K562 (cell line): ENCODE results near the gene ACER2. TPM values are rescaled to one million over a fixed set of nuclear protein-coding genes. Genes with fewer than 3 reads are reported as not detected.
A peak's percentile ranks its signal among the peaks of the same experiment; 100 is the strongest.

ENCODE experiments used
- EGR1 ChIP-seq: fragments of 450-650 bp; conservative IDR thresholded peaks from 2 replicates; pipeline ENCODE4 v1.6.1; 2017; ENCODE audit warnings: mild to moderate bottlenecking
- KLF1 ChIP-seq: fragments of 450-650 bp; IDR thresholded peaks from 2 replicates; pipeline ENCODE4 v1.6.1; 2016; ENCODE audit warnings: missing genetic modification characterization, missing compliant biosample characterization
- MBD2 ChIP-seq: sonication (generic); IDR thresholded peaks from 2 replicates; pipeline ENCODE4 v1.6.1; 2016; ENCODE audit warnings: low read depth, borderline replicate concordance
- MTA3 ChIP-seq: fragments of 450-650 bp; formaldehyde crosslinking; IDR thresholded peaks from 2 replicates; pipeline ENCODE4 v1.6.1; 2017; ENCODE audit warnings: mild to moderate bottlenecking, borderline replicate concordance
- NCOR1 ChIP-seq: fragments of 450-650 bp; IDR thresholded peaks from 2 replicates; pipeline ENCODE4 v1.6.1; 2016; ENCODE audit warnings: mild to moderate bottlenecking, moderate library complexity
- NONO ChIP-seq, 2 experiments: fragments of 200-400 bp in 1 of 2; fragments of 450-650 bp in 1 of 2; formaldehyde crosslinking in 1 of 2; IDR thresholded peaks; 2 replicates each; pipeline ENCODE4 v1.6.1; 2017; ENCODE audit warnings: low read depth in 2 of 2, mild to moderate bottlenecking in 2 of 2, moderate library complexity in 2 of 2, low read length in 1 of 2
- NRF1 ChIP-seq, 2 experiments: fragments of 450-650 bp; IDR thresholded peaks in 1 of 2; conservative IDR thresholded peaks in 1 of 2; 2 replicates each; pipeline ENCODE4 v1.6.1; 2014; ENCODE audit warnings: mild to moderate bottlenecking in 2 of 2
- PHF20 ChIP-seq: fragments of 450-650 bp; IDR thresholded peaks from 2 replicates; pipeline ENCODE4 v1.6.1; 2018; ENCODE audit not compliant: partially characterized antibody
- POLR2AphosphoS5 ChIP-seq: IDR thresholded peaks from 2 replicates; pipeline ENCODE4 v1.6.1; 2011; ENCODE audit warnings: mild to moderate bottlenecking, low read depth, low read length, moderate library complexity; ENCODE audit not compliant: control insufficient read depth, insufficient read depth
- RBFOX2 ChIP-seq: fragments of 200-400 bp; formaldehyde crosslinking; IDR thresholded peaks from 2 replicates; pipeline ENCODE4 v1.6.1; 2017; ENCODE audit warnings: low read depth, mild to moderate bottlenecking, low read length, moderate library complexity
- SRF ChIP-seq, 2 experiments: fragments of 250-450, 450-650 bp in 1 of 2; sonication (Bioruptor Pico) in 1 of 2; sonication (generic) in 1 of 2; formaldehyde crosslinking; IDR thresholded peaks; 2 replicates each; pipeline versions ENCODE4 v1.5.0 to v1.5.1; 2020 to 2022; ENCODE audit warnings: mild to moderate bottlenecking in 1 of 2, missing genetic modification reagents in 1 of 2
- TAF1 ChIP-seq: IDR thresholded peaks from 2 replicates; pipeline ENCODE4 v1.6.1; 2011; ENCODE audit warnings: mild to moderate bottlenecking, low read length, moderate library complexity; ENCODE audit not compliant: insufficient read depth, control insufficient read depth, severe bottlenecking; ENCODE audit errors: extremely low read depth
- ZBTB7A ChIP-seq: IDR thresholded peaks from 2 replicates; pipeline ENCODE4 v1.6.1; 2011; ENCODE audit warnings: low read depth, mild to moderate bottlenecking, low read length, moderate library complexity, borderline replicate concordance; ENCODE audit not compliant: control insufficient read depth
- polyA plus RNA-seq, 8 experiments: library from polyadenylated mRNA; depleted of rRNA in 4 of 8; stranded (reverse) in 5 of 8; unstranded in 3 of 8; fragments of >200 nt; fragmentation: Nextera tagmentation in 2 of 8; fragmentation: Illumina TruSeq in 1 of 8; extraction: Ambion mirVana in 2 of 8; extraction: Trizol in 1 of 8; gene quantifications; 2 replicates each; pipeline versions ENCODE4 v1.2.1 to v1.2.3, GENCODE V29; 2011 to 2014; ENCODE audit warnings: inconsistent platforms in 1 of 8, missing spikeins in 1 of 8
- total RNA-seq, 7 experiments: library from RNA; depleted of rRNA in 6 of 7; stranded (reverse); fragments of >200 nt in 6 of 7; fragmentation: Illumina TruSeq in 2 of 7; extraction: Trizol in 2 of 7; gene quantifications; 2 replicates each; pipeline versions ENCODE4 v1.2.1 to v1.2.3, GENCODE V29; 2011 to 2021; ENCODE audit warnings: low replicate concordance in 1 of 7
- TF ChIP-seq, protein P1 (sequence below), 3 experiments: fragments of 200-800 bp in 1 of 3; fragments of 250-450 bp in 1 of 3; fragments of 450-650 bp in 1 of 3; sonication (Bioruptor Pico) in 1 of 3; sonication (Bioruptor generic) in 1 of 3; formaldehyde crosslinking in 1 of 3; IDR thresholded peaks; 2 replicates each; pipeline versions ENCODE4 v1.6.1 to v1.8.0; 2016 to 2022; ENCODE audit warnings: mild to moderate bottlenecking in 2 of 3, missing genetic modification characterization in 2 of 3, missing compliant biosample characterization in 1 of 3, moderate library complexity in 1 of 3
- TF ChIP-seq, protein P2 (sequence below): IDR thresholded peaks from 2 replicates; pipeline ENCODE4 v1.6.1; 2012; ENCODE audit warnings: low read depth, low read length, improper control_type of control experiment, borderline replicate concordance
- TF ChIP-seq, protein P3 (sequence below): sonication (generic); formaldehyde crosslinking; IDR thresholded peaks from 2 replicates; pipeline ENCODE4 v1.8.0; 2022; ENCODE audit warnings: missing genetic modification reagents, mild to moderate bottlenecking, moderate library complexity, borderline replicate concordance
- TF ChIP-seq, protein P4 (sequence below): fragments of 250-450 bp; sonication (Bioruptor Pico); IDR thresholded peaks from 2 replicates; pipeline ENCODE4 v1.9.0; 2021; ENCODE audit warnings: mild to moderate bottlenecking, inconsistent platforms

Gene ACER2
- total and polyA plus RNA-seq, 9 of the 15 experiments (the other 6 are each of a cell fraction or from before 2014, with no cell fraction given): 0.17 to 4.6 (median 3.0) TPM

DNA sequence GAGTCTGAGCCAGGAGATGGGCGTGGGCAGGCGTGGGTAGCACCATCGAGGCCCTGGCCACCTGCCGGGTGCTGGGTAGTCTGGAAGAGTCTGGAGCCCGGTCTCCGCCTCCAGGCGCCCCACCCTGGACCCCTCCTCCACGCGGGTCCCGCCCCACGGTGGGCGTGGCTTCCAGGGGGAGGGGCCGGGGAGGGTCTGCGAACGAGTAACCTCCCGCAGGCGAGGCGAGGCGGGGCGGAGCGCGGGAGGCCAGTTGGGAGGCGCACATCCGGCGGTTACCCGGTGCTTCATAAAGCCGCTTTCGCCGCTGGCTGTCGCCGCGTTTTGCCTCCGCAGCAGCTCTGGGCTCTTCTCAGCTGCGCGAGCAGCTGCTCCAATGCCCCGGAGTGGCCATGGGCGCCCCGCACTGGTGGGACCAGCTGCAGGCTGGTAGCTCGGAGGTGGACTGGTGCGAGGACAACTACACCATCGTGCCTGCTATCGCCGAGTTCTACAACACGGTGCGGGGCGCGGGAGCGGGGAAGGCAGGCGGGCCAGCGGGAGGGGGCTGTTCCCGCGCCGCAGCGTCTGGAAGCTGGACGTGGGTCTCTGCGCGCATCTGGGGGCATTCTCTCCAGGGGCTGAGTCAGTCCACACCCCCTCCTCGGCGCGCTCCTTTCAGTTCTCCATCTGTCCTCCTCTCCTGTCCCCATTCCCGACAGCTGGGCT lies at the start of gene ACER2 (continued):
- TF ChIP-seq, protein P1, sequence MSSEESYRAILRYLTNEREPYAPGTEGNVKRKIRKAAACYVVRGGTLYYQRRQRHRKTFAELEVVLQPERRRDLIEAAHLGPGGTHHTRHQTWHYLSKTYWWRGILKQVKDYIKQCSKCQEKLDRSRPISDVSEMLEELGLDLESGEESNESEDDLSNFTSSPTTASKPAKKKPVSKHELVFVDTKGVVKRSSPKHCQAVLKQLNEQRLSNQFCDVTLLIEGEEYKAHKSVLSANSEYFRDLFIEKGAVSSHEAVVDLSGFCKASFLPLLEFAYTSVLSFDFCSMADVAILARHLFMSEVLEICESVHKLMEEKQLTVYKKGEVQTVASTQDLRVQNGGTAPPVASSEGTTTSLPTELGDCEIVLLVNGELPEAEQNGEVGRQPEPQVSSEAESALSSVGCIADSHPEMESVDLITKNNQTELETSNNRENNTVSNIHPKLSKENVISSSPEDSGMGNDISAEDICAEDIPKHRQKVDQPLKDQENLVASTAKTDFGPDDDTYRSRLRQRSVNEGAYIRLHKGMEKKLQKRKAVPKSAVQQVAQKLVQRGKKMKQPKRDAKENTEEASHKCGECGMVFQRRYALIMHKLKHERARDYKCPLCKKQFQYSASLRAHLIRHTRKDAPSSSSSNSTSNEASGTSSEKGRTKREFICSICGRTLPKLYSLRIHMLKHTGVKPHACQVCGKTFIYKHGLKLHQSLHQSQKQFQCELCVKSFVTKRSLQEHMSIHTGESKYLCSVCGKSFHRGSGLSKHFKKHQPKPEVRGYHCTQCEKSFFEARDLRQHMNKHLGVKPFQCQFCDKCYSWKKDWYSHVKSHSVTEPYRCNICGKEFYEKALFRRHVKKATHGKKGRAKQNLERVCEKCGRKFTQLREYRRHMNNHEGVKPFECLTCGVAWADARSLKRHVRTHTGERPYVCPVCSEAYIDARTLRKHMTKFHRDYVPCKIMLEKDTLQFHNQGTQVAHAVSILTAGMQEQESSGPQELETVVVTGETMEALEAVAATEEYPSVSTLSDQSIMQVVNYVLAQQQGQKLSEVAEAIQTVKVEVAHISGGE (CRISPR knock-in tag; IDR thresholded peaks at IDR 0.05): peak in 2 of 3 experiments; percentile 80 to 91; a peak in 4 of 6 replicates
- TF ChIP-seq NRF1 (conservative IDR thresholded peaks at IDR 0.05 in 1 of 2, IDR thresholded peaks at IDR 0.05 in 1 of 2): peak; percentile 75 to 78
- TF ChIP-seq, protein P2, sequence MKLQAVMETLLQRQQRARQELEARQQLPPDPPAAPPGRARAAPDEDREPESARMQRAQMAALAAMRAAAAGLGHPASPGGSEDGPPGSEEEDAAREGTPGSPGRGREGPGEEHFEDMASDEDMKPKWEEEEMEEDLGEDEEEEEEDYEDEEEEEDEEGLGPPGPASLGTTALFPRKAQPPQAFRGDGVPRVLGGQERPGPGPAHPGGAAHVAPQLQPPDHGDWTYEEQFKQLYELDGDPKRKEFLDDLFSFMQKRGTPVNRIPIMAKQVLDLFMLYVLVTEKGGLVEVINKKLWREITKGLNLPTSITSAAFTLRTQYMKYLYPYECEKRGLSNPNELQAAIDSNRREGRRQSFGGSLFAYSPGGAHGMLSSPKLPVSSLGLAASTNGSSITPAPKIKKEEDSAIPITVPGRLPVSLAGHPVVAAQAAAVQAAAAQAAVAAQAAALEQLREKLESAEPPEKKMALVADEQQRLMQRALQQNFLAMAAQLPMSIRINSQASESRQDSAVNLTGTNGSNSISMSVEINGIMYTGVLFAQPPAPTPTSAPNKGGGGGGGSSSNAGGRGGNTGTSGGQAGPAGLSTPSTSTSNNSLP: no peak
- TF ChIP-seq, protein P3, sequence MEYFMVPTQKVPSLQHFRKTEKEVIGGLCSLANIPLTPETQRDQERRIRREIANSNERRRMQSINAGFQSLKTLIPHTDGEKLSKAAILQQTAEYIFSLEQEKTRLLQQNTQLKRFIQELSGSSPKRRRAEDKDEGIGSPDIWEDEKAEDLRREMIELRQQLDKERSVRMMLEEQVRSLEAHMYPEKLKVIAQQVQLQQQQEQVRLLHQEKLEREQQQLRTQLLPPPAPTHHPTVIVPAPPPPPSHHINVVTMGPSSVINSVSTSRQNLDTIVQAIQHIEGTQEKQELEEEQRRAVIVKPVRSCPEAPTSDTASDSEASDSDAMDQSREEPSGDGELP (CRISPR knock-in tag): peak; percentile 91
- TF ChIP-seq ZBTB7A: peak; percentile 90
- TF ChIP-seq RBFOX2: peak; percentile 96
- no peak for TF ChIP-seq MTA3
- no peak for TF ChIP-seq PHF20
- peak in 1 of 2 experiments; percentile 81; a peak in 2 of 4 replicates for TF ChIP-seq SRF (CRISPR knock-in tag; IDR thresholded peaks at IDR 0.05)
- TF ChIP-seq NCOR1: no peak
- peak; percentile 68 for TF ChIP-seq TAF1
- TF ChIP-seq MBD2: peak; percentile 55; the same call in 1 of the 2 replicates
- TF ChIP-seq POLR2AphosphoS5: peak; percentile 66
- TF ChIP-seq, protein P4, sequence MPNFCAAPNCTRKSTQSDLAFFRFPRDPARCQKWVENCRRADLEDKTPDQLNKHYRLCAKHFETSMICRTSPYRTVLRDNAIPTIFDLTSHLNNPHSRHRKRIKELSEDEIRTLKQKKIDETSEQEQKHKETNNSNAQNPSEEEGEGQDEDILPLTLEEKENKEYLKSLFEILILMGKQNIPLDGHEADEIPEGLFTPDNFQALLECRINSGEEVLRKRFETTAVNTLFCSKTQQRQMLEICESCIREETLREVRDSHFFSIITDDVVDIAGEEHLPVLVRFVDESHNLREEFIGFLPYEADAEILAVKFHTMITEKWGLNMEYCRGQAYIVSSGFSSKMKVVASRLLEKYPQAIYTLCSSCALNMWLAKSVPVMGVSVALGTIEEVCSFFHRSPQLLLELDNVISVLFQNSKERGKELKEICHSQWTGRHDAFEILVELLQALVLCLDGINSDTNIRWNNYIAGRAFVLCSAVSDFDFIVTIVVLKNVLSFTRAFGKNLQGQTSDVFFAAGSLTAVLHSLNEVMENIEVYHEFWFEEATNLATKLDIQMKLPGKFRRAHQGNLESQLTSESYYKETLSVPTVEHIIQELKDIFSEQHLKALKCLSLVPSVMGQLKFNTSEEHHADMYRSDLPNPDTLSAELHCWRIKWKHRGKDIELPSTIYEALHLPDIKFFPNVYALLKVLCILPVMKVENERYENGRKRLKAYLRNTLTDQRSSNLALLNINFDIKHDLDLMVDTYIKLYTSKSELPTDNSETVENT (CRISPR knock-in tag): 0 out of 2 replicates have a peak, but pooled peaks have one; percentile 34
- TF ChIP-seq EGR1: peak; percentile 45
- peak; percentile 57; the same call in 1 of the 2 replicates for TF ChIP-seq KLF1 (tag)
- TF ChIP-seq NONO (IDR thresholded peaks at IDR 0.05; ENCODE audit: low read depth in 2 of 2, low read length in 1 of 2): peak in 1 of 2 experiments; percentile 51; a peak in 1 of 4 replicates
